Ovary (tissue), 3 donors: ENCODE measurements around the gene SYNM.

Experiments used
- CTCF ChIP-seq, 3 donors: fragments of 450-650 bp in 2 of 3; fragments of 200-600 bp in 1 of 3; IDR thresholded peaks; one replicate each; pipeline versions ENCODE4 v1.5.1 to v1.8.0; 2016 to 2022; ENCODE audit warnings: antibody characterized with exemption in 3 of 3, mild to moderate bottlenecking in 1 of 3
- EP300 ChIP-seq: sonication (generic); formaldehyde crosslinking; IDR thresholded peaks from one replicate; pipeline ENCODE4 v1.6.1; 2017; ENCODE audit warnings: antibody characterized with exemption
- POLR2A ChIP-seq: fragments of 450-650 bp; IDR thresholded peaks from one replicate; pipeline ENCODE4 v1.6.1; 2017; ENCODE audit warnings: antibody characterized with exemption, mild to moderate bottlenecking, moderate library complexity
- donor health status: DM: no; HTN: no; CAD: no.

- TF ChIP-seq CTCF (IDR thresholded peaks at IDR 0.05) (no peak), POLR2A (no peak), EP300 (no peak)
These were observed 23.5 kb downstream of the SYNM start for GRCh38 chr15:99128411-99128810.
